ENCODE data around the gene APBA2. TPM values are rescaled to one million over a fixed set of nuclear protein-coding genes. Genes with fewer than 3 reads are reported as not detected.
A peak's percentile ranks its signal among the peaks of the same experiment; 100 is the strongest.

APBA2 gene
- total RNA-seq, 1 donor from 2014 or later: 41.0 TPM

GRCh38 chr15:28967066-28967465, 81.3 kb downstream of the APBA2 start:
- Mint-ChIP-seq H3K27me3 (no peaks in the 10 kb centered on the region), H3K9me3 (ENCODE audit: low read depth) (no peaks in the 10 kb centered on the region), H3K4me3 (ENCODE audit: low read depth) (no peak overlapping the region), H3K4me1 (ENCODE audit: low read depth) (peaks cover 3% of the 10 kb centered on the region), H3K36me3 (ENCODE audit: insufficient read depth) (peaks cover 2% of the 10 kb centered on the region), H3K27ac (no peak overlapping the region)
- no peak for TF ChIP-seq CTCF (IDR thresholded peaks at IDR 0.05; ENCODE audit: unreplicated experiment)
- DNase-seq (ENCODE audit: low spot score, unreplicated experiment): no peak

- TF ChIP-seq CTCF (IDR thresholded peaks at IDR 0.05; ENCODE audit: unreplicated experiment): no peak
- H3K9me3 Mint-ChIP-seq (ENCODE audit: low read depth): no peaks in the 10 kb centered on the region
- no peak overlapping the region for H3K4me3 Mint-ChIP-seq (ENCODE audit: low read depth)
- H3K36me3 Mint-ChIP-seq (ENCODE audit: insufficient read depth): peaks cover 2% of the 10 kb centered on the region
- no peak for DNase-seq (ENCODE audit: low spot score, unreplicated experiment)
- no peaks in the 10 kb centered on the region for H3K27me3 Mint-ChIP-seq
- no peak overlapping the region for H3K27ac Mint-ChIP-seq
- H3K4me1 Mint-ChIP-seq (ENCODE audit: low read depth): peaks cover 3% of the 10 kb centered on the region
Measured at GRCh38 chr15:28967990-28968389, 82.2 kb downstream of the APBA2 start.

GRCh38 chr15:28969511-28970085, 83.8 kb downstream of the APBA2 start:
- Mint-ChIP-seq H3K4me3 (ENCODE audit: low read depth) (no peak overlapping the region), H3K9me3 (ENCODE audit: low read depth) (no peaks in the 10 kb centered on the region), H3K27ac (no peak overlapping the region), H3K27me3 (no peaks in the 10 kb centered on the region), H3K36me3 (ENCODE audit: insufficient read depth) (peaks cover 2% of the 10 kb centered on the region), H3K4me1 (ENCODE audit: low read depth) (peaks cover 3% of the 10 kb centered on the region)
- TF ChIP-seq CTCF (IDR thresholded peaks at IDR 0.05; ENCODE audit: unreplicated experiment): no peak
- no peak for DNase-seq (ENCODE audit: low spot score, unreplicated experiment)

GRCh38 chr15:28974142-28974541, 88.4 kb downstream of the APBA2 start:
- H3K27me3 Mint-ChIP-seq: no peaks in the 10 kb centered on the region
- no peaks in the 10 kb centered on the region for H3K36me3 Mint-ChIP-seq (ENCODE audit: insufficient read depth)
- no peak overlapping the region for H3K27ac Mint-ChIP-seq
- H3K4me3 Mint-ChIP-seq (ENCODE audit: low read depth): no peak overlapping the region
- DNase-seq (ENCODE audit: low spot score, unreplicated experiment): no peak
- TF ChIP-seq CTCF (IDR thresholded peaks at IDR 0.05; ENCODE audit: unreplicated experiment): no peak
- H3K9me3 Mint-ChIP-seq (ENCODE audit: low read depth): no peaks in the 10 kb centered on the region
- H3K4me1 Mint-ChIP-seq (ENCODE audit: low read depth): no peaks in the 10 kb centered on the region

GRCh38 chr15:28975766-28976179, 90.0 kb downstream of the APBA2 start:
- H3K27me3 Mint-ChIP-seq: no peaks in the 10 kb centered on the region
- peak; percentile 83 for TF ChIP-seq CTCF (IDR thresholded peaks at IDR 0.05; ENCODE audit: unreplicated experiment)
- DNase-seq (ENCODE audit: low spot score, unreplicated experiment): no peak
- H3K36me3 Mint-ChIP-seq (ENCODE audit: insufficient read depth): no peaks in the 10 kb centered on the region
- H3K4me3 Mint-ChIP-seq (ENCODE audit: low read depth): no peak overlapping the region
- H3K4me1 Mint-ChIP-seq (ENCODE audit: low read depth): no peaks in the 10 kb centered on the region
- H3K9me3 Mint-ChIP-seq (ENCODE audit: low read depth): no peaks in the 10 kb centered on the region
- H3K27ac Mint-ChIP-seq: no peak overlapping the region

All from progenitor cell of endocrine pancreas (in vitro differentiated cells).